ENCODE data around the gene PDPK1.

DNA sequence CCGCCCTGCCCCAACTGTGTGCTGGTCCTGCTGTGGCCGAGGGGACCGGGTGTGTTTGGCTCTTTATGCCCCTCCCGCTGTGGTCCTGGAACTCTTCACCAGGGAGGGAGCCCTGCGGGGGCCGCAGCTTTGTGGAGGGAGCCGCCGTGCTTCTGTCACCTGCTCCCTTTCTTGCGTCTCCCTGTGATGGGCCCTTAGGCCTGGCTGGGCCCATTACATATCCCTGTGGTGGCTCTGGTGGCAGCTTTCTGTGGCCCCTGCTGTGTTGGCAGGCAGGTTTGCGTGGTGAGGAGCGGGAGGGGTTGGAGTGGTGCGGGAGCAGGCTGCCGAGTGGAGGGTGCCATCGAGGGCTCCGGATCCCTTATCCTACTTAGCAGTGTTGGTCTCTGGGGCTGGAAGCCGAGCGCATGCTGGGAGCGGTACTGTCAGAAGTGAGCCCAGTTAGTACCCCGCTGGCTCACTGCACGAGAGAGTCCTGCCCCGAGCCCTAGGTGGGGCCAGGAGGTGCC is 60.4 kb downstream of the PDPK1 start:
- TF ChIP-seq, protein P1, sequence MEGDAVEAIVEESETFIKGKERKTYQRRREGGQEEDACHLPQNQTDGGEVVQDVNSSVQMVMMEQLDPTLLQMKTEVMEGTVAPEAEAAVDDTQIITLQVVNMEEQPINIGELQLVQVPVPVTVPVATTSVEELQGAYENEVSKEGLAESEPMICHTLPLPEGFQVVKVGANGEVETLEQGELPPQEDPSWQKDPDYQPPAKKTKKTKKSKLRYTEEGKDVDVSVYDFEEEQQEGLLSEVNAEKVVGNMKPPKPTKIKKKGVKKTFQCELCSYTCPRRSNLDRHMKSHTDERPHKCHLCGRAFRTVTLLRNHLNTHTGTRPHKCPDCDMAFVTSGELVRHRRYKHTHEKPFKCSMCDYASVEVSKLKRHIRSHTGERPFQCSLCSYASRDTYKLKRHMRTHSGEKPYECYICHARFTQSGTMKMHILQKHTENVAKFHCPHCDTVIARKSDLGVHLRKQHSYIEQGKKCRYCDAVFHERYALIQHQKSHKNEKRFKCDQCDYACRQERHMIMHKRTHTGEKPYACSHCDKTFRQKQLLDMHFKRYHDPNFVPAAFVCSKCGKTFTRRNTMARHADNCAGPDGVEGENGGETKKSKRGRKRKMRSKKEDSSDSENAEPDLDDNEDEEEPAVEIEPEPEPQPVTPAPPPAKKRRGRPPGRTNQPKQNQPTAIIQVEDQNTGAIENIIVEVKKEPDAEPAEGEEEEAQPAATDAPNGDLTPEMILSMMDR (IDR thresholded peaks at IDR 0.05), result no peak
- no peak for TF ChIP-seq POLR2A (IDR thresholded peaks at IDR 0.05)

All from heart left ventricle (tissue), 13 donors.